Lower leg skin (tissue), 4 donors: ENCODE measurements around the gene OARD1. TPM values are rescaled to one million over a fixed set of nuclear protein-coding genes. Genes with fewer than 3 reads are reported as not detected.
"Not testable (repeated sequence)": the region's sequence is repeated elsewhere in the genome, so short reads cannot be mapped to it uniquely, and the experiment has no call there.

Experiments
- DNase-seq, 2 donors: peaks; one replicate each; pipeline ENCODE4 v3.0.0-alpha.2; 2019; ENCODE audit warnings: low spot score in 2 of 2
- H3K4me3 ChIP-seq: fragments of 200-600 bp; sonication (generic); 2 replicates; pipeline ENCODE4 v1.5.1; 2017; ENCODE audit warnings: mild to moderate bottlenecking, low read depth; ENCODE audit not compliant: poor library complexity, severe bottlenecking
- POLR2A ChIP-seq, 2 donors: fragments of 450-650 bp; IDR thresholded peaks; one replicate each; pipeline ENCODE4 v1.6.1; 2016 to 2017; ENCODE audit warnings: antibody characterized with exemption in 2 of 2, mild to moderate bottlenecking in 1 of 2, moderate library complexity in 1 of 2
- whole genome bisulfite sequencing, 2 donors: methylation state at CpG; one replicate each; pipeline ENCODE4 v1.1.5; 2018; 5-methylcytosine and 5-hydroxymethylcytosine counted together
- intact Hi-C: fragments of 100-400 bp; cut with DNase I; formaldehyde crosslinking; loops from one replicate; pipeline ENCODE4 v1.15.0; 2023; ENCODE audit warnings: low total_unique reads
- total RNA-seq, 4 donors: library from RNA; depleted of rRNA; stranded (reverse); fragments of >200 nt; gene quantifications; one replicate each; pipeline ENCODE4 v1.1.0, GENCODE V29; 2016
- TF ChIP-seq, protein P1 (sequence below), 3 donors: fragments of 450-650 bp; IDR thresholded peaks; one replicate each; pipeline ENCODE4 v1.5.1; 2016; ENCODE audit warnings: antibody characterized with exemption in 3 of 3, mild to moderate bottlenecking in 3 of 3, moderate library complexity in 2 of 3

Gene OARD1, protein sequence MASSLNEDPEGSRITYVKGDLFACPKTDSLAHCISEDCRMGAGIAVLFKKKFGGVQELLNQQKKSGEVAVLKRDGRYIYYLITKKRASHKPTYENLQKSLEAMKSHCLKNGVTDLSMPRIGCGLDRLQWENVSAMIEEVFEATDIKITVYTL
- total RNA-seq: 10 to 100 TPM in 3 of 4 donors, 1 to 10 TPM in 1; 8.6 to 28.4 (median 18.4) TPM

DNA sequence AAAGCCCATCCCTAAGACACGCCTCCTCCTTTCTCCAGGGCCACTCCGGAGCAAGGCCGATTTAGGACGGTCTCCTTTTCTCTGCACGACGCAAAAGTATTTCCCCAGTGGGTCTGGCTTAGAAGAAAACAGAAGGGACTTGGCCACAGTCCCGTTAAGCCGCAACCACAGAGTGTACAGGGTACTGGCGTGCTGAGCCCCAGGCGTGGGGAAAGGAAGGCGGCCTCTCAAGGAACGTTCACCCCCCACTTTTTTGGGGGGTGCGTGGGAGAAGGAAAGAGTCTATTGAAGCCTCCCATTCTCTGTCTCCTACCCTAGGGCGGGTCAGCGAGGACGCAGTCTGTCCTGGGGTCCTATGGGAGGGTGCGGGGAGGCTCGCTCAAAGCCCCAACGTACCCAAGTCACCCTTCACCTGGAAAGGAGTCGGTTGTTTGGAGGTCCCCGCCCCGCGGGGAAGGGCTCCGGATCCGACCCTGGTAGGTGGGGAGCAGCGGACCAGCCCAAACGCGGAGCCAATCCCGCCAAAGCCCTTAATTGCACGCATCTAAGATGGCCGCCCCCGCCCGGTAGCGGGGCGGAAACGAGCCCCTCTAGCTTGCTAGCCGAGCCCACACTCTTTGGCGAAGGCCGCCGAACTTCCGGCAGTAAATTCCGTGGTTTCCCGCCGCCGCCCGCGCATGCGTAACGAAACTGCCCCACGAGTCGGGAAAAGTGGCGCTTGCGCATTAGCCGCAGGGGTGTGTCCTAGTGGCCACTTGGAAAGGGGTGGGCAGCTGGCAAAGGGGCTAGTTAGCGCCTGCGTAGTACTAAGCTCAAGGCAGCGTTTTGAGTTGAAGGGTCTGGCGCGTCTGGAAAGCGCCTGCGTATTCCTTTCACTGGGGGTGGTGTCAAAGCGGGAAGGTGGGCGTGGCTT is at the start of gene OARD1:
TSS of gene OARD1 (minus strand) at position 434 of the 913 bp plus-strand sequence. CDS start 722 bp downstream, outside the sequence.
- peak; percentile 99 to 100 for DNase-seq
- H3K4me3 ChIP-seq: peak within 1 kb of the TSS; percentile 98
- 0 to 1% methylated on average over 46 to 55 of the region's 63 CpGs for WGBS, 2 donors
- TF ChIP-seq, protein P1, sequence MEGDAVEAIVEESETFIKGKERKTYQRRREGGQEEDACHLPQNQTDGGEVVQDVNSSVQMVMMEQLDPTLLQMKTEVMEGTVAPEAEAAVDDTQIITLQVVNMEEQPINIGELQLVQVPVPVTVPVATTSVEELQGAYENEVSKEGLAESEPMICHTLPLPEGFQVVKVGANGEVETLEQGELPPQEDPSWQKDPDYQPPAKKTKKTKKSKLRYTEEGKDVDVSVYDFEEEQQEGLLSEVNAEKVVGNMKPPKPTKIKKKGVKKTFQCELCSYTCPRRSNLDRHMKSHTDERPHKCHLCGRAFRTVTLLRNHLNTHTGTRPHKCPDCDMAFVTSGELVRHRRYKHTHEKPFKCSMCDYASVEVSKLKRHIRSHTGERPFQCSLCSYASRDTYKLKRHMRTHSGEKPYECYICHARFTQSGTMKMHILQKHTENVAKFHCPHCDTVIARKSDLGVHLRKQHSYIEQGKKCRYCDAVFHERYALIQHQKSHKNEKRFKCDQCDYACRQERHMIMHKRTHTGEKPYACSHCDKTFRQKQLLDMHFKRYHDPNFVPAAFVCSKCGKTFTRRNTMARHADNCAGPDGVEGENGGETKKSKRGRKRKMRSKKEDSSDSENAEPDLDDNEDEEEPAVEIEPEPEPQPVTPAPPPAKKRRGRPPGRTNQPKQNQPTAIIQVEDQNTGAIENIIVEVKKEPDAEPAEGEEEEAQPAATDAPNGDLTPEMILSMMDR (IDR thresholded peaks at IDR 0.05): no peak
- peak in 1 of 2 donors; percentile 68 for TF ChIP-seq POLR2A (IDR thresholded peaks at IDR 0.05)
- intact Hi-C loops: no loop called here

DNA sequence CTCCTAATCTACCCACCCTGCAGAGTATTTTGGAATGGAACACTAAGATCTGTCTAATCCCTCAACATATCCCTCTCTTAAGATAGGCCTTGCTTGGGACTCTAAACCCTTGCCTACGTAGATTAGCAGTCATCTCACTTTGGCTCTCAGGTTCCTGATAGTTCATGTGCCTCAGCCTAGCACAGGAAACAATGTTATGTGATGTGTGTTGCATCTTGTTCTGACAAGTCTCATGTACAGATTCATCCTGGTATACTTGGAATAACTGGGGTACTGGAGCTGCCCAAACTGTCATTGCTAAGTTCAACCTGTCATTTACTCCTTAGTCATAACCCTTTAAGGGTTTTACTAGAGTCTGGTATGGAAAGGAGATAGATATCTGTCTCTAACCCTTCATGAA is 47.9 kb upstream of the OARD1 start:
- H3K4me3 ChIP-seq: no peak overlapping the region
- no peak for DNase-seq
- no peak for TF ChIP-seq POLR2A (IDR thresholded peaks at IDR 0.05)
- TF ChIP-seq, protein P1 (IDR thresholded peaks at IDR 0.05): no peak
- 67 to 83% methylated on average over 1 of the region's 1 CpG for WGBS, 2 donors
- intact Hi-C loops: no loop called here

DNA sequence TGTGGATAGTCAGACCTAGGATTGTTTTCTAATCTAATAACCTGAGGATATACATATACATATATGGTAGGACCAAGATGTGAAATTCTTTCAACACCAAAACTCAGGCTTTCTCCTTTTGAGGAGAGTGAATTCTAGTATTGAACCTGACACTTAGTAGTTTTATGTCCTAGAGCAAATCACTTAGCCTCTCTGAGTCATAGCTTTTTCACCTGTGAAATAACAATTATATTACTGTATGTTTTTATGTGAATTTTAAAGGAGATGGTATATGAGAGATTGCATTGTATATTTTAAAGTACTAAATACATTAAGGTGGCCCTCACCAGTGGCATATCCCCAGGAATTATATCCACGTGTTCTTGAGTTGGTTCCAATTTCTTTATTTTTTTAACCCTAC is 47.4 kb upstream of the OARD1 start:
- WGBS, 2 donors: 47 to 59% methylated on average over 1 of the region's 1 CpG
- no peak for DNase-seq
- TF ChIP-seq, protein P1 (IDR thresholded peaks at IDR 0.05): no peak
- no peak for TF ChIP-seq POLR2A (IDR thresholded peaks at IDR 0.05)
- intact Hi-C loops: no loop called here
- no peak overlapping the region for H3K4me3 ChIP-seq

DNA sequence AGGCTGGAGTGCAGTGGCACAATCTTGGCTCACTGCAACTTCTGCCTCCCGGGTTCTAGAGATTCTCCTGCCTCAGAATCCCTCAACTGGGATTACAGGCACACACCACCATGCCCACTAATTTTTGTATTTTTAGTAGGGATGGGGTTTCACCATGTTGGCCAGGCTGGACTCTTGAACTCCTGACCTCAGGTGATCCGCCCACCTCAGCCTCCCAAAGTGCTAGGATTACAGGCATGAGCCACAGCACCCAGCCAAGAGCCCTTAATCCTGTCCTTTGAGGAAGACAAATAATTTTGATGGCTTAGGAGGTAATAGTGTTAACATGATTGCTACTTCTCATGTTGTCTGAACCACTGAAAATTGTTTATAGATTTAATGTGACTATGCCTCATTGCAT is 42.9 kb upstream of the OARD1 start:
- DNase-seq, intact Hi-C loops: not testable (repeated sequence)
- 97 to 98% methylated on average over 2 of the region's 2 CpGs for WGBS, 2 donors

DNA sequence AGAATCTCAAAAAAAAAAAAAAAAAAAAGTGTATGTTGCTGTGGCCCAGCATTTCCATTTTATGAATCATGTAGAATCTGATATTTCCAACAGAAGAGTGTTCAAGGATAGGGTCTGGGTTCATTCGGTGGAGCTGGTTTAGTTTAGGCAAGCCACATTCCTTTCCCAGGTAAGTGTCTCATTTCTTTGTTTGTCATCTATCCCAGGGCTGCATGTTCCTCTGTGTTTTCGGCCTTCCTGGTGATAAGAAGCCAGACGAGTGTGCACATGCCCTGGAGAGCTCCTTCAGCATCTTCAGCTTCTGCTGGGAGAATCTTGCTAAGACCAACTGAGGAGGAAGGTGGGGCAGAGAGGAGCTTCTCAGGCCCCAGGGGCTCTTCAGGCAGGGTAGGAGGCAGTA is 38.9 kb upstream of the OARD1 start:
- intact Hi-C loops: no loop called here
- H3K4me3 ChIP-seq: no peak overlapping the region
- no peak for DNase-seq
- WGBS, 2 donors: 62 to 68% methylated on average over 3 of the region's 3 CpGs
- no peak for TF ChIP-seq POLR2A (IDR thresholded peaks at IDR 0.05)

More for the DNA sequence above, 42.9 kb upstream of the OARD1 start:
- H3K4me3 ChIP-seq: not testable (repeated sequence)

DNA sequence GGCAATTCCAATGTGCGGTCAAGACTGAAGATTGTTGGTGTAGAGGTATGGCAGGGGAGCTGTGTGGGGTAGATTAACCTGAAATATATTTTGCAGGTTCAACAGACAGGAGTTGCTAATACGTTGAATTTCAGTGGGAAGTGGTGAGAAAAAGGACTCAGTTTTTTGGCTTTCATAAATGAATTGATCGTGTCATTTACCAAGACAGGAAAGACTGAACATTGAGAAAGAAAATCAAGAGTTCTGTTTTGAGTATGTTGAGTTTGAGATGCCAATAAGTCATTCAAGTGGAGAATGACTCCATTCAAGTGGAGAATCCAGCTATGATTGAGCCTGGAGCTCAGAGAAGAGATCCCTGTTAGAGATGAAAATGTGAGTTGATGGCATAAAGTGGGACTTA is 31.7 kb upstream of the OARD1 start:
- no peak overlapping the region for H3K4me3 ChIP-seq
- intact Hi-C loops: loop anchor here (2.0 kb wide), 1 partner anchor 19 kb away; no protein-coding TSS in a partner anchor
- WGBS, 2 donors: 91 to 96% methylated on average over 3 of the region's 3 CpGs
- TF ChIP-seq, protein P1 (IDR thresholded peaks at IDR 0.05): no peak
- no peak for TF ChIP-seq POLR2A (IDR thresholded peaks at IDR 0.05)
- no peak for DNase-seq
